Body of pancreas (tissue), 4 donors: ENCODE data around the gene KCNQ1OT1. TPM values are rescaled to one million over a fixed set of nuclear protein-coding genes. Genes with fewer than 3 reads are reported as not detected.
A peak's percentile ranks its signal among the peaks of the same experiment; 100 is the strongest.

Experiments
- ATAC-seq: fragments of 150-250 bp; one replicate; pipeline ENCODE4 v1.9.1; 2016
- DNase-seq, 4 donors: peaks; one replicate each; pipeline ENCODE4 v3.0.0-alpha.2; 2019
- H3K27ac ChIP-seq, 4 donors: fragments of 200-600 bp; sonication (generic); 1 replicate in 3 of 4; 2 replicates in 1 of 4; pipeline versions ENCODE4 v1.5.1 to v1.6.1; 2016 to 2019; ENCODE audit warnings: mild to moderate bottlenecking in 1 of 4, mixed read lengths in 1 of 4, moderate library complexity in 1 of 4
- H3K27me3 ChIP-seq, 2 donors: fragments of 200-600 bp; sonication (generic); one replicate each; pipeline ENCODE4 v1.6.0; 2016; ENCODE audit warnings: mild to moderate bottlenecking in 1 of 2
- H3K36me3 ChIP-seq, 2 donors: fragments of 200-600 bp; sonication (generic); replicated peaks in 1 of 2; 2 replicates each; pipeline ENCODE4 v1.5.1; 2016; ENCODE audit warnings: low read depth in 2 of 2; ENCODE audit not compliant: insufficient read depth in 1 of 2
- H3K4me1 ChIP-seq: fragments of 200-600 bp; sonication (generic); one replicate; pipeline ENCODE4 v1.6.0; 2016
- H3K4me3 ChIP-seq, 2 donors: fragments of 200-600 bp; sonication (generic); 1 replicate in 1 of 2; 2 replicates in 1 of 2; pipeline ENCODE4 v1.5.1; 2016 to 2019
- H3K9me3 ChIP-seq, 3 donors: fragments of 200-600 bp; sonication (generic); 1 replicate in 2 of 3; 2 replicates in 1 of 3; pipeline ENCODE4 v1.5.1; 2016
- POLR2A ChIP-seq, 3 donors: fragments of 450-650 bp; IDR thresholded peaks; one replicate each; pipeline ENCODE4 v1.6.1; 2016; ENCODE audit warnings: antibody characterized with exemption in 3 of 3, mild to moderate bottlenecking in 2 of 3
- WGBS, 2 donors: methylation state at CpG; one replicate each; pipeline ENCODE4 v1.1.5; 2017; 5-methylcytosine and 5-hydroxymethylcytosine counted together
- intact Hi-C: fragments of 100-400 bp; cut with DNase I; formaldehyde crosslinking; loops from one replicate; pipeline ENCODE4 v1.15.1; 2023
- total RNA-seq, 2 donors: library from RNA; depleted of rRNA; stranded (reverse); fragments of >200 nt; gene quantifications; one replicate each; pipeline ENCODE4 v1.1.0, GENCODE V29; 2016
- TF ChIP-seq, protein P1 (sequence below), 7 experiments: fragments of 450-650 bp in 4 of 7; fragments of 200-600 bp in 3 of 7; sonication (generic) in 3 of 7; IDR thresholded peaks; one replicate each; pipeline ENCODE4 v1.5.1; 2016 to 2019; ENCODE audit warnings: antibody characterized with exemption in 7 of 7

The KCNQ1OT1 gene
- total RNA-seq, 2 donors from 2014 or later = 3.6 to 9.2 TPM

DNA sequence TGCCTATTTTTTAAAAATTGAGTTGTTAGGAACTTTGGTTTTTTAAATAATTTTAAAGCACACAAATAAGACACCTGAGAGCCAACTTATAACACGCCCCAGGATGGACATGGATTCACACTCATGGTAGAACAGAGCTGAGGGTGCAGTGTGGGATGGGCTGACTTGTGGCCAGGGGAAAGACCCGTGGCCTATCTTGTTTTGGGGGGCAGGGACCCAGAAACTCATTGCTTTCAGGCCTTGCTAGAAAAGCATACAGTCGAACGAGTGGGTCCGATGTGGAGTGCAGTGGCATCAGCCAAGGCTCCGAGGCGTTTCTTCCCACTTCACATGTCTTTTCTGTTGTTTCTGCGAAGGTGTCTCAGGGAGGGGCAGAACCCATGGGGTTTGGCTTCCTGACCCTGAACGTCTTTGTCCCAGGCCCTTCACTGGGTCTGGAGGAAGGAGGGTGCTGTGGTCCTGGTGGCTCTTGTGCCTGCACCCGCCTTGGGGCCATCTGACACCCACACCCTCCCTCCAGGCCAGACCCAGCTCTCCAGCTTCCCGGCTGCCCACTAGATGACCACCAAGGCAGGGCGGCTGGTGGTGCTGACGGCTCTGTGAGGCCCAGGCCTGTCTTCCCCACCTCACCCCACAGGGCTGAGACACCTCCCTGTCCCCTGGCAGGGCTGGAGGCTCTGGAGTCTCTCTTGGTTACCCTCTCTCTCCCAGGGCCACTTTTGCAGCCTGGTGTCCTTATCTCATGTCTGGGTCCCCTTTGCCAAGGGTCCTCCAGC, 134.2 kb downstream of the KCNQ1OT1 start:
- no peaks in the 10 kb centered on the region for H3K27me3 ChIP-seq
- TF ChIP-seq, protein P1, sequence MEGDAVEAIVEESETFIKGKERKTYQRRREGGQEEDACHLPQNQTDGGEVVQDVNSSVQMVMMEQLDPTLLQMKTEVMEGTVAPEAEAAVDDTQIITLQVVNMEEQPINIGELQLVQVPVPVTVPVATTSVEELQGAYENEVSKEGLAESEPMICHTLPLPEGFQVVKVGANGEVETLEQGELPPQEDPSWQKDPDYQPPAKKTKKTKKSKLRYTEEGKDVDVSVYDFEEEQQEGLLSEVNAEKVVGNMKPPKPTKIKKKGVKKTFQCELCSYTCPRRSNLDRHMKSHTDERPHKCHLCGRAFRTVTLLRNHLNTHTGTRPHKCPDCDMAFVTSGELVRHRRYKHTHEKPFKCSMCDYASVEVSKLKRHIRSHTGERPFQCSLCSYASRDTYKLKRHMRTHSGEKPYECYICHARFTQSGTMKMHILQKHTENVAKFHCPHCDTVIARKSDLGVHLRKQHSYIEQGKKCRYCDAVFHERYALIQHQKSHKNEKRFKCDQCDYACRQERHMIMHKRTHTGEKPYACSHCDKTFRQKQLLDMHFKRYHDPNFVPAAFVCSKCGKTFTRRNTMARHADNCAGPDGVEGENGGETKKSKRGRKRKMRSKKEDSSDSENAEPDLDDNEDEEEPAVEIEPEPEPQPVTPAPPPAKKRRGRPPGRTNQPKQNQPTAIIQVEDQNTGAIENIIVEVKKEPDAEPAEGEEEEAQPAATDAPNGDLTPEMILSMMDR (IDR thresholded peaks at IDR 0.05) = no peak
- H3K4me3 ChIP-seq = no peak overlapping the region
- H3K27ac ChIP-seq = peak overlapping the region in 1 of 4 donors; percentile 13
- peaks cover 6% of the 10 kb centered on the region for H3K4me1 ChIP-seq
- no peak for ATAC-seq
- DNase-seq = peak in 2 of 4 donors; percentile 3 to 10
- no peaks in the 10 kb centered on the region for H3K9me3 ChIP-seq
- H3K36me3 ChIP-seq = no peaks in the 10 kb centered on the region
- intact Hi-C loops = no loop called here
- WGBS, 2 donors = 93 to 94% methylated on average over 10 to 12 of the region's 13 CpGs

- H3K27ac ChIP-seq = peak overlapping the region in 1 of 4 donors; percentile 73
Observed at GRCh38 chr11:2564588-2565425, 135.0 kb downstream of the KCNQ1OT1 start.

DNA sequence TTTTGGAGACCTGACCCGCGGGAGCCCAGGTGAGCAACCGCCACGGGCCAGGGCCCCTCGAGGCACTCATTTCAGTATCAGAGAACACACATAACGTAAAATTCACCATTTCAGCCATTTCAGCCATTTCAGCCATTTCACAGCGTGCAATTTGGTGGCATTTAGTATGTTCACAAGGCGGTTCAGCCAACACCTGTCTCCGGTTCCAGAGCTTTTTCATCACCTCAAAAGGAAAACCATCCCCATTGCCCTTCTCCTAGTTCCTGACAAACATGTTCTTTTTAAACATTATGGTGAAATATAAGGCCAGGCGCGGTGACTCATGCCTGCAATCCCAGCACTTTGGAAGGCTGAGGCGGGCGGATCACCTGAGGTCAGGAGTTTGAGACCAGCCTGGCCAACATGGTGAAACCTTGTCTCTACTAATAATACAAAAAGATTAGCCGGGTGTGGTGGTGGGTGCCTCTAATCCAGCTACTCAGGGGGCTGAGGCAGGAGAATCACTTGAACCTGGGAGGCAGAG, 135.7 kb downstream of the KCNQ1OT1 start:
- TF ChIP-seq, protein P1 (IDR thresholded peaks at IDR 0.05) = no peak
- TF ChIP-seq POLR2A (IDR thresholded peaks at IDR 0.05) = no peak
- intact Hi-C loops = no loop called here
- H3K4me1 ChIP-seq = peaks cover 6% of the 10 kb centered on the region
- no peak for ATAC-seq
- no peaks in the 10 kb centered on the region for H3K36me3 ChIP-seq
- H3K4me3 ChIP-seq = no peak overlapping the region
- H3K27me3 ChIP-seq = no peaks in the 10 kb centered on the region
- WGBS, 2 donors = 90 to 92% methylated on average over 13 to 14 of the region's 14 CpGs
- DNase-seq = peak in 1 of 4 donors; percentile 5
- no peaks in the 10 kb centered on the region for H3K9me3 ChIP-seq
- peak overlapping the region in 2 of 4 donors; percentile 43 to 73 for H3K27ac ChIP-seq

More at GRCh38 chr11:2564588-2565425, 135.0 kb downstream of the KCNQ1OT1 start:
- WGBS, 2 donors = 88 to 89% methylated on average over 16 of the region's 16 CpGs
- TF ChIP-seq POLR2A (IDR thresholded peaks at IDR 0.05) = no peak
- TF ChIP-seq, protein P1 (IDR thresholded peaks at IDR 0.05) = no peak
- no peaks in the 10 kb centered on the region for H3K9me3 ChIP-seq
- DNase-seq = peak in 2 of 4 donors; percentile 2 to 6
- no peaks in the 10 kb centered on the region for H3K36me3 ChIP-seq
- H3K27me3 ChIP-seq = no peaks in the 10 kb centered on the region
- peaks cover 6% of the 10 kb centered on the region for H3K4me1 ChIP-seq
- no peak for ATAC-seq
- intact Hi-C loops = no loop called here
- H3K4me3 ChIP-seq = no peak overlapping the region

GRCh38 chr11:2563213-2564007, 136.4 kb downstream of the KCNQ1OT1 start:
- WGBS, 2 donors = 77 to 87% methylated on average over 25 to 28 of the region's 28 CpGs
- no peaks in the 10 kb centered on the region for H3K27me3 ChIP-seq
- DNase-seq (peak in 2 of 4 donors; percentile 11 to 14), ATAC-seq (peak; percentile 51)
- no peaks in the 10 kb centered on the region for H3K9me3 ChIP-seq
- H3K4me1 ChIP-seq = peaks cover 6% of the 10 kb centered on the region
- H3K36me3 ChIP-seq = no peaks in the 10 kb centered on the region
- TF ChIP-seq, protein P1 (IDR thresholded peaks at IDR 0.05) = peak in 1 of 7 experiments; percentile 11
- no peak for TF ChIP-seq POLR2A (IDR thresholded peaks at IDR 0.05)
- intact Hi-C loops = no loop called here
- H3K4me3 ChIP-seq = no peak overlapping the region
- peak overlapping the region in 3 of 4 donors; percentile 43 to 74 (median 73) for H3K27ac ChIP-seq
